Body of pancreas (tissue), 4 donors: ENCODE data around the gene MEX3A. TPM values are rescaled to one million over a fixed set of nuclear protein-coding genes. Genes with fewer than 3 reads are reported as not detected.

ENCODE experiments used
- ATAC-seq: fragments of 150-250 bp; one replicate; pipeline ENCODE4 v1.9.1; 2016
- DNase-seq, 4 donors: peaks; one replicate each; pipeline ENCODE4 v3.0.0-alpha.2; 2019
- H3K27ac ChIP-seq, 4 donors: fragments of 200-600 bp; sonication (generic); 1 replicate in 3 of 4; 2 replicates in 1 of 4; pipeline versions ENCODE4 v1.5.1 to v1.6.1; 2016 to 2019; ENCODE audit warnings: mild to moderate bottlenecking in 1 of 4, mixed read lengths in 1 of 4, moderate library complexity in 1 of 4
- H3K27me3 ChIP-seq, 2 donors: fragments of 200-600 bp; sonication (generic); one replicate each; pipeline ENCODE4 v1.6.0; 2016; ENCODE audit warnings: mild to moderate bottlenecking in 1 of 2
- H3K36me3 ChIP-seq, 2 donors: fragments of 200-600 bp; sonication (generic); replicated peaks in 1 of 2; 2 replicates each; pipeline ENCODE4 v1.5.1; 2016; ENCODE audit warnings: low read depth in 2 of 2; ENCODE audit not compliant: insufficient read depth in 1 of 2
- H3K4me1 ChIP-seq: fragments of 200-600 bp; sonication (generic); one replicate; pipeline ENCODE4 v1.6.0; 2016
- H3K4me3 ChIP-seq, 2 donors: fragments of 200-600 bp; sonication (generic); 1 replicate in 1 of 2; 2 replicates in 1 of 2; pipeline ENCODE4 v1.5.1; 2016 to 2019
- H3K9me3 ChIP-seq, 3 donors: fragments of 200-600 bp; sonication (generic); 1 replicate in 2 of 3; 2 replicates in 1 of 3; pipeline ENCODE4 v1.5.1; 2016
- CTCF ChIP-seq, 7 experiments: fragments of 450-650 bp in 4 of 7; fragments of 200-600 bp in 3 of 7; sonication (generic) in 3 of 7; IDR thresholded peaks; one replicate each; pipeline ENCODE4 v1.5.1; 2016 to 2019; ENCODE audit warnings: antibody characterized with exemption in 7 of 7
- POLR2A ChIP-seq, 3 donors: fragments of 450-650 bp; IDR thresholded peaks; one replicate each; pipeline ENCODE4 v1.6.1; 2016; ENCODE audit warnings: antibody characterized with exemption in 3 of 3, mild to moderate bottlenecking in 2 of 3
- WGBS, 2 donors: methylation state at CpG; one replicate each; pipeline ENCODE4 v1.1.5; 2017; 5-methylcytosine and 5-hydroxymethylcytosine counted together
- intact Hi-C: fragments of 100-400 bp; cut with DNase I; formaldehyde crosslinking; loops from one replicate; pipeline ENCODE4 v1.15.1; 2023
- total RNA-seq, 2 donors: library from RNA; depleted of rRNA; stranded (reverse); fragments of >200 nt; gene quantifications; one replicate each; pipeline ENCODE4 v1.1.0, GENCODE V29; 2016

Gene MEX3A
- total RNA-seq, 2 donors from 2014 or later = 0.99 to 4.7 TPM

GRCh38 chr1:156124557-156125483 is 42.6 kb upstream of the MEX3A start:
- 78 to 83% methylated on average over 16 to 17 of the region's 17 CpGs for WGBS, 2 donors
- no peak overlapping the region for H3K4me3 ChIP-seq
- H3K27me3 ChIP-seq = no peaks in the 10 kb centered on the region
- DNase-seq (peak in 2 of 4 donors; percentile 37 to 43), ATAC-seq (no peak)
- no peaks in the 10 kb centered on the region for H3K36me3 ChIP-seq
- H3K9me3 ChIP-seq = no peaks in the 10 kb centered on the region
- peak overlapping the region; percentile 92 to 98 (median 95) for H3K27ac ChIP-seq
- H3K4me1 ChIP-seq = peaks cover 98% of the 10 kb centered on the region
- TF ChIP-seq CTCF (IDR thresholded peaks at IDR 0.05) (no peak), POLR2A (IDR thresholded peaks at IDR 0.05) (peak in 1 of 3 donors; percentile 18)
- intact Hi-C loops = no loop called here

GRCh38 chr1:156123356-156124196 is 41.3 kb upstream of the MEX3A start:
- ATAC-seq = peak; percentile 85
- TF ChIP-seq CTCF (IDR thresholded peaks at IDR 0.05) = peak in 1 of 7 experiments; percentile 6
- peak; percentile 25 to 64 (median 61) for TF ChIP-seq POLR2A (IDR thresholded peaks at IDR 0.05)
- intact Hi-C loops = no loop called here

GRCh38 chr1:156122519-156123355 is 40.5 kb upstream of the MEX3A start:
- TF ChIP-seq POLR2A (IDR thresholded peaks at IDR 0.05) (peak in 1 of 3 donors; percentile 45), CTCF (IDR thresholded peaks at IDR 0.05) (no peak)
- ATAC-seq = peak; percentile 65
- intact Hi-C loops = no loop called here

More at GRCh38 chr1:156123356-156124196, 41.3 kb upstream of the MEX3A start:
- Histone ChIP-seq H3K4me1 (peaks cover 98% of the 10 kb centered on the region), H3K4me3 (no peak overlapping the region), H3K27me3 (no peaks in the 10 kb centered on the region), H3K36me3 (no peaks in the 10 kb centered on the region), H3K27ac (peak overlapping the region; percentile 92 to 98 (median 95)), H3K9me3 (no peaks in the 10 kb centered on the region)
- WGBS, 2 donors = 1 to 11% methylated on average over 7 to 14 of the region's 14 CpGs
- DNase-seq = peak; percentile 93 to 97 (median 96)

GRCh38 chr1:156122086-156122485 is 39.8 kb upstream of the MEX3A start:
- WGBS, 2 donors = 13 to 20% methylated on average over 4 of the region's 4 CpGs
- peaks cover 98% of the 10 kb centered on the region for H3K4me1 ChIP-seq
- no peak for ATAC-seq

More at GRCh38 chr1:156122519-156123355, 40.5 kb upstream of the MEX3A start:
- Histone ChIP-seq H3K36me3 (no peaks in the 10 kb centered on the region), H3K9me3 (no peaks in the 10 kb centered on the region), H3K4me3 (no peak overlapping the region), H3K27ac (peak overlapping the region; percentile 92 to 98 (median 95)), H3K4me1 (peaks cover 98% of the 10 kb centered on the region), H3K27me3 (no peaks in the 10 kb centered on the region)
- DNase-seq = peak; percentile 86 to 88 (median 88)
- 2 to 14% methylated on average over 11 to 13 of the region's 14 CpGs for WGBS, 2 donors

More at GRCh38 chr1:156122086-156122485, 39.8 kb upstream of the MEX3A start:
- intact Hi-C loops = no loop called here
- TF ChIP-seq POLR2A (IDR thresholded peaks at IDR 0.05) = no peak
- TF ChIP-seq CTCF (IDR thresholded peaks at IDR 0.05) = no peak
- Histone ChIP-seq H3K9me3 (no peaks in the 10 kb centered on the region), H3K36me3 (no peaks in the 10 kb centered on the region), H3K27ac (peak overlapping the region; percentile 92 to 98 (median 95)), H3K4me3 (no peak overlapping the region), H3K27me3 (no peaks in the 10 kb centered on the region)
- no peak for DNase-seq
